Panc1 (cell line): ENCODE results near the gene C9orf72. TPM values are rescaled to one million over a fixed set of nuclear protein-coding genes. Genes with fewer than 3 reads are reported as not detected.

Experiments used
- ATAC-seq: fragments of 200-7000 bp; cut with Tn5 transposase; 2 replicates; pipeline ENCODE4 v1.9.1; 2020; ENCODE audit warnings: mild to moderate bottlenecking, moderate library complexity
- BruUV-seq: library from RNA; stranded (reverse); fragments of 400-500 nt; replicated peaks from 2 replicates; lab custom pipeline; 2021; lab: Mats Ljungman, UMichigan
- CTCF ChIA-PET: fragments of 300-600 bp; sonication (Branson Sonifier 250); formaldehyde crosslinking; loops from one replicate; lab custom pipeline; 2022; ENCODE audit warnings: antibody characterized with exemption; lab: Charles Lee
- POLR2A ChIA-PET: fragments of 300-600 bp; sonication (Branson Sonifier 250); formaldehyde crosslinking; loops from one replicate; lab custom pipeline; 2022; ENCODE audit warnings: antibody characterized with exemption; lab: Charles Lee
- DNase-seq: peaks from one replicate; pipeline ENCODE4 v3.0.0-alpha.2; 2010; ENCODE audit warnings: low read depth, low spot score
- H3K27ac ChIP-seq: 2 replicates; pipeline ENCODE4 v1.5.1; 2011; ENCODE audit warnings: mild to moderate bottlenecking, low read length, inconsistent platforms
- H3K27me3 ChIP-seq: fragments of 200-500 bp; sonication (Bioruptor generic); 2 replicates; pipeline ENCODE4 v1.6.0; 2014; ENCODE audit warnings: low read length, inconsistent platforms; ENCODE audit not compliant: control insufficient read depth, insufficient read depth
- H3K36me3 ChIP-seq: fragments of 200-500 bp; sonication (Bioruptor generic); 2 replicates; pipeline ENCODE4 v1.5.1; 2014; ENCODE audit warnings: inconsistent platforms, mild to moderate bottlenecking, low read length, moderate library complexity; ENCODE audit not compliant: control insufficient read depth, insufficient read depth
- H3K4me1 ChIP-seq: 2 replicates; pipeline ENCODE4 v1.5.1; 2011; ENCODE audit warnings: inconsistent platforms, mild to moderate bottlenecking, low read length, moderate library complexity; ENCODE audit not compliant: control insufficient read depth, insufficient read depth
- H3K4me3 ChIP-seq, 2 experiments: 2 replicates each; pipeline ENCODE4 v1.5.1; 2011 to 2012; ENCODE audit warnings: low read depth in 2 of 2, low read length in 2 of 2, mild to moderate bottlenecking in 2 of 2, inconsistent platforms in 1 of 2, moderate library complexity in 1 of 2
- H3K9me3 ChIP-seq: fragments of 200-500 bp; sonication (Bioruptor generic); 2 replicates; pipeline ENCODE4 v1.5.1; 2014; ENCODE audit warnings: low read depth, mild to moderate bottlenecking, inconsistent platforms, low read length, moderate library complexity; ENCODE audit not compliant: control insufficient read depth, insufficient read depth
- CTCF ChIP-seq: fragments of 450-650 bp; IDR thresholded peaks from 2 replicates; pipeline ENCODE4 v1.5.1; 2017; ENCODE audit warnings: mild to moderate bottlenecking
- POLR2AphosphoS5 ChIP-seq: IDR thresholded peaks from 2 replicates; pipeline ENCODE4 v1.6.1; 2012; ENCODE audit warnings: mild to moderate bottlenecking, low read depth, low read length, moderate library complexity
- REST ChIP-seq, 2 experiments: IDR thresholded peaks; 2 replicates each; pipeline ENCODE4 v1.6.1; 2011 to 2012; ENCODE audit warnings: low read depth in 2 of 2, control low read depth in 1 of 2, low read length in 1 of 2, mild to moderate bottlenecking in 1 of 2, moderate library complexity in 1 of 2; ENCODE audit not compliant: insufficient read depth in 1 of 2
- SIN3A ChIP-seq: IDR thresholded peaks from 2 replicates; pipeline ENCODE4 v1.6.1; 2012; ENCODE audit warnings: low read depth, mild to moderate bottlenecking, low read length, moderate library complexity, borderline replicate concordance; ENCODE audit not compliant: insufficient read depth
- TCF7L2 ChIP-seq: IDR thresholded peaks from 2 replicates; pipeline ENCODE4 v1.6.1; 2011; ENCODE audit warnings: mild to moderate bottlenecking, low read depth, low read length, inconsistent platforms
- in situ Hi-C: cut with HindIII; loops from 2 replicates; pipeline ENCODE4 v1.10.0; 2016; ENCODE audit warnings: low sequenced_read_pairs, low pct_unique_long_range_greater_than_20kb
- intact Hi-C: fragments of 100-400 bp; cut with micrococcal nuclease; formaldehyde crosslinking; loops from one replicate; pipeline ENCODE4 v1.10.0; 2022; ENCODE audit not compliant: unreplicated experiment
- total RNA-seq: library from RNA; stranded (reverse); gene quantifications from one replicate; pipeline ENCODE4 v1.2.1, GENCODE V29; 2021; ENCODE audit not compliant: unreplicated experiment

Gene C9orf72
- total RNA-seq, 1 experiment from 2014 or later = 3.6 TPM

- TF ChIP-seq SIN3A = no peak
- no peaks in the 10 kb centered on the region for H3K27me3 ChIP-seq
- H3K36me3 ChIP-seq = no peaks in the 10 kb centered on the region
- no peak overlapping the region for H3K27ac ChIP-seq
- POLR2A ChIA-PET = no interaction called here
- DNase-seq (no peak), ATAC-seq (no peak)
- no TSS peak for BruUV-seq
- CTCF ChIA-PET = no interaction called here
- in situ Hi-C loops = no loop called here
- H3K4me1 ChIP-seq = no peaks in the 10 kb centered on the region
- peak overlapping the region; percentile 33 to 40 for H3K4me3 ChIP-seq
- intact Hi-C loops = no loop called here
- no peaks in the 10 kb centered on the region for H3K9me3 ChIP-seq
These were observed 44.4 kb downstream of the C9orf72 start for GRCh38 chr9:27528886-27529315.

- ATAC-seq = no peak
- H3K27me3 ChIP-seq = no peaks in the 10 kb centered on the region
- no peaks in the 10 kb centered on the region for H3K36me3 ChIP-seq
- peak overlapping the region in 1 of 2 experiments; percentile 33; a peak in 2 of 4 replicates for H3K4me3 ChIP-seq
- TF ChIP-seq SIN3A = no peak
- no peak for TF ChIP-seq TCF7L2
- no peak for TF ChIP-seq CTCF
- TF ChIP-seq REST (IDR thresholded peaks at IDR 0.05; ENCODE audit: insufficient read depth in 1 of 2, low read depth in 2 of 2, low read length in 1 of 2) = no peak
- no peak for TF ChIP-seq POLR2AphosphoS5
- CTCF ChIA-PET = no interaction called here
- intact Hi-C loops = no loop called here
- H3K4me1 ChIP-seq = no peaks in the 10 kb centered on the region
- no peaks in the 10 kb centered on the region for H3K9me3 ChIP-seq
- in situ Hi-C loops = no loop called here
- BruUV-seq = no TSS peak
- no peak for DNase-seq
- H3K27ac ChIP-seq = no peak overlapping the region
- POLR2A ChIA-PET = no interaction called here
These were observed 45.0 kb downstream of the C9orf72 start for GRCh38 chr9:27528076-27528885.

GRCh38 chr9:27527702-27528075 lies 45.6 kb downstream of the C9orf72 start:
- DNase-seq (no peak), ATAC-seq (no peak)
- BruUV-seq = no TSS peak
- Histone ChIP-seq H3K4me3 (no peak overlapping the region), H3K4me1 (no peaks in the 10 kb centered on the region), H3K27me3 (no peaks in the 10 kb centered on the region), H3K9me3 (no peaks in the 10 kb centered on the region), H3K36me3 (no peaks in the 10 kb centered on the region), H3K27ac (no peak overlapping the region)
- no peak for TF ChIP-seq REST (IDR thresholded peaks at IDR 0.05; ENCODE audit: insufficient read depth in 1 of 2, low read depth in 2 of 2, low read length in 1 of 2)
- ChIA-PET POLR2A (no interaction called here), CTCF (no interaction called here)
- intact Hi-C loops (no loop called here), in situ Hi-C loops (no loop called here)
